HepG2 (cell line): ENCODE data around the gene ZNFX1. TPM values are rescaled to one million over a fixed set of nuclear protein-coding genes. Genes with fewer than 3 reads are reported as not detected.
A peak's percentile ranks its signal among the peaks of the same experiment; 100 is the strongest.

ENCODE experiments used
- ASH2L ChIP-seq: fragments of 300-600, 200-600 bp; sonication (generic); IDR thresholded peaks from 2 replicates; pipeline ENCODE4 v1.7.0; 2017; ENCODE audit warnings: low read depth, mild to moderate bottlenecking, moderate library complexity, mixed read lengths, low read length; ENCODE audit not compliant: insufficient read length
- ATF1 ChIP-seq: IDR thresholded peaks from 2 replicates; pipeline ENCODE4 v1.6.1; 2016; ENCODE audit warnings: mild to moderate bottlenecking, control low read depth
- FOXJ3 ChIP-seq: sonication (generic); formaldehyde crosslinking; IDR thresholded peaks from 2 replicates; pipeline ENCODE4 v1.4.0; 2020; ENCODE audit warnings: missing genetic modification reagents, mild to moderate bottlenecking, borderline replicate concordance
- KLF11 ChIP-seq: IDR thresholded peaks from 2 replicates; pipeline ENCODE4 v1.6.1; 2016; ENCODE audit warnings: missing compliant biosample characterization
- MIER3 ChIP-seq: IDR thresholded peaks from 2 replicates; pipeline ENCODE4 v1.6.1; 2016; ENCODE audit warnings: missing compliant biosample characterization, borderline replicate concordance
- PHF5A ChIP-seq: IDR thresholded peaks from one replicate; pipeline ENCODE4 v1.6.1; 2018; ENCODE audit warnings: low read depth, missing genetic modification reagents; ENCODE audit not compliant: unreplicated experiment
- POLR2A ChIP-seq, 2 experiments: IDR thresholded peaks; 2 replicates each; pipeline ENCODE4 v1.6.1; 2011; ENCODE audit warnings: low read depth in 2 of 2, low read length in 2 of 2, mild to moderate bottlenecking in 1 of 2, moderate library complexity in 1 of 2; ENCODE audit not compliant: insufficient read depth in 1 of 2
- SMAD3 ChIP-seq: sonication (generic); formaldehyde crosslinking; IDR thresholded peaks from 2 replicates; pipeline ENCODE4 v1.4.0; 2020; ENCODE audit warnings: missing genetic modification reagents
- SP140L ChIP-seq: sonication (generic); formaldehyde crosslinking; IDR thresholded peaks from 2 replicates; pipeline ENCODE4 v1.4.0; 2020; ENCODE audit warnings: missing genetic modification reagents, borderline replicate concordance
- STAG1 ChIP-seq: sonication (generic); formaldehyde crosslinking; IDR thresholded peaks from 2 replicates; pipeline ENCODE4 v1.4.0; 2020; ENCODE audit warnings: missing genetic modification reagents
- YEATS4 ChIP-seq: sonication (generic); formaldehyde crosslinking; IDR thresholded peaks from 2 replicates; pipeline ENCODE4 v1.4.0; 2020; ENCODE audit warnings: missing genetic modification reagents, borderline replicate concordance
- ZFP90 ChIP-seq: sonication (generic); formaldehyde crosslinking; IDR thresholded peaks from 2 replicates; pipeline ENCODE4 v1.8.0; 2022; ENCODE audit warnings: missing genetic modification reagents, mild to moderate bottlenecking, inconsistent platforms, borderline replicate concordance
- ZNF484 ChIP-seq: sonication (generic); formaldehyde crosslinking; IDR thresholded peaks from 2 replicates; pipeline ENCODE4 v1.5.1; 2020; ENCODE audit warnings: mild to moderate bottlenecking, low read depth, missing genetic modification reagents, borderline replicate concordance
- ZNF670 ChIP-seq: sonication (generic); formaldehyde crosslinking; IDR thresholded peaks from 2 replicates; pipeline ENCODE4 v1.8.0; 2022; ENCODE audit warnings: mild to moderate bottlenecking, missing genetic modification reagents, borderline replicate concordance
- ZNF768 ChIP-seq: sonication (generic); formaldehyde crosslinking; IDR thresholded peaks from 2 replicates; pipeline ENCODE4 v1.4.0; 2020; ENCODE audit warnings: missing genetic modification reagents
- ZSCAN12 ChIP-seq: sonication (generic); formaldehyde crosslinking; IDR thresholded peaks from 2 replicates; pipeline ENCODE4 v1.9.0; 2021; ENCODE audit warnings: mild to moderate bottlenecking, missing genetic modification reagents
- polyA plus RNA-seq, 8 experiments: library from polyadenylated mRNA; depleted of rRNA in 3 of 8; stranded (reverse) in 7 of 8; unstranded in 1 of 8; fragments of >200 nt; fragmentation: Illumina TruSeq in 4 of 8; extraction: Trizol in 4 of 8; gene quantifications; 2 replicates each; pipeline versions ENCODE4 v1.2.1 to v1.2.3, GENCODE V29; 2011 to 2016; ENCODE audit warnings: low read depth in 4 of 8, missing spikeins in 1 of 8, mixed read lengths in 1 of 8; ENCODE audit not compliant: insufficient read depth in 1 of 8
- total RNA-seq, 5 experiments: library from RNA; depleted of rRNA; stranded (reverse); fragments of >200 nt; fragmentation: Illumina TruSeq; extraction: Trizol; gene quantifications; 2 replicates each; pipeline ENCODE4 v1.2.3, GENCODE V29; 2016; ENCODE audit warnings: low read depth in 1 of 5
- TF ChIP-seq, protein P1 (sequence below): sonication (generic); formaldehyde crosslinking; IDR thresholded peaks from 2 replicates; pipeline ENCODE4 v1.4.0; 2020; ENCODE audit warnings: missing genetic modification reagents
- TF ChIP-seq, protein P2 (sequence below): sonication (generic); formaldehyde crosslinking; IDR thresholded peaks from 2 replicates; pipeline ENCODE4 v1.5.1; 2020; ENCODE audit warnings: missing genetic modification reagents, mild to moderate bottlenecking, borderline replicate concordance
- TF ChIP-seq, protein P3 (sequence below): sonication (generic); formaldehyde crosslinking; IDR thresholded peaks from 2 replicates; pipeline ENCODE4 v1.4.0; 2020; ENCODE audit warnings: missing genetic modification reagents

The ZNFX1 gene
- total and polyA plus RNA-seq, 2 of the 13 experiments (the other 11 are each of a cell fraction or from before 2014, with no cell fraction given): 2.9 to 11.1 TPM

DNA sequence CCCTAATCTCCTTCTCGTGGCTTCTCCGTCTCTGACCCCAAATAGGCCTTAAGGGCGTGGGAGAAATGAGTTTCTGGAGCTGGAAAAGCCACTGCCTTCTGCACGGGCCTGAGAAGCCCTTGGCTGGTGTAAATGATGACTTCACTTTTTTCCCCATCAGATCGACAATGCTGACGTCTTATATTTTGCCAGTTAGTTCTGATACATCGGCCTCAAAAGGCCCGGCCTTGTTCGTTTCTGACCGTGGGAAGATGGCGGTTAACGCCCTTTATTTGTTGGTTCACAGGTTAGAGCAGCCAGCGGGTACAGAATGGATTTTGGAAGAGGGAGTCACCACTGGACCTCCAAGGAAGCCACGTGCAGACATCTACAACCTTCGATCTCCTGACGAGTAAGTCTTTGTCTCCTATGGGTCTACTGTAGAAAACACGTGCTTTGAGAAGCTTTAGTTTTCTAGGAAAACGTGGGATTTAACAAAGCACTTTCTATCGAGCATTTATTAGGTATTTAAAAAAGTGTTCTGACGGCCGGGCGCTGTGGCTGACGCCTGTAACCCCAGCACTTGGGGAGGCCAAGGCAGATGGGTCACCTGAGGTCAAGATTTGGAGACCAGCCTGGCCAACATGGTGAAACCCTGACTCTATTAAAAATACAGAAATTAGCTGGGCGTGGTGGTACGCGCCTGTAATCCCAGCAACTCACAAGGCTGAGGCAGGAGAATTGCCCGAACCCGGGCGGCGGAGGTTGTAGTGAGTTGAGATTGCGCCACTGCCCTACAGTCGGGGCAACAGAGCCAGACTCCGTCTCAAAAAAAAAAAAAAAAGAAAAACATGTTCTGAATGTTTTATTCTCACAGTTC, 1.2 kb upstream of the ZNFX1 start (continued):
- TF ChIP-seq STAG1 (CRISPR knock-in tag): no peak
- no peak for TF ChIP-seq KLF11 (CRISPR knock-in tag)
- TF ChIP-seq, protein P1, sequence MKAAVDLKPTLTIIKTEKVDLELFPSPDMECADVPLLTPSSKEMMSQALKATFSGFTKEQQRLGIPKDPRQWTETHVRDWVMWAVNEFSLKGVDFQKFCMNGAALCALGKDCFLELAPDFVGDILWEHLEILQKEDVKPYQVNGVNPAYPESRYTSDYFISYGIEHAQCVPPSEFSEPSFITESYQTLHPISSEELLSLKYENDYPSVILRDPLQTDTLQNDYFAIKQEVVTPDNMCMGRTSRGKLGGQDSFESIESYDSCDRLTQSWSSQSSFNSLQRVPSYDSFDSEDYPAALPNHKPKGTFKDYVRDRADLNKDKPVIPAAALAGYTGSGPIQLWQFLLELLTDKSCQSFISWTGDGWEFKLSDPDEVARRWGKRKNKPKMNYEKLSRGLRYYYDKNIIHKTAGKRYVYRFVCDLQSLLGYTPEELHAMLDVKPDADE (CRISPR knock-in tag): no peak
- TF ChIP-seq FOXJ3 (CRISPR knock-in tag): peak; percentile 61
- no peak for TF ChIP-seq ZNF670 (CRISPR knock-in tag)
- TF ChIP-seq, protein P2, sequence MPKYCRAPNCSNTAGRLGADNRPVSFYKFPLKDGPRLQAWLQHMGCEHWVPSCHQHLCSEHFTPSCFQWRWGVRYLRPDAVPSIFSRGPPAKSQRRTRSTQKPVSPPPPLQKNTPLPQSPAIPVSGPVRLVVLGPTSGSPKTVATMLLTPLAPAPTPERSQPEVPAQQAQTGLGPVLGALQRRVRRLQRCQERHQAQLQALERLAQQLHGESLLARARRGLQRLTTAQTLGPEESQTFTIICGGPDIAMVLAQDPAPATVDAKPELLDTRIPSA: 0 out of 2 replicates have a peak, but pooled peaks have one; percentile 35
- peak; percentile 22 for TF ChIP-seq ZFP90 (CRISPR knock-in tag)
- TF ChIP-seq SMAD3 (CRISPR knock-in tag): no peak
- 0 out of 2 replicates have a peak, but pooled peaks have one; percentile 29 for TF ChIP-seq ZSCAN12
- TF ChIP-seq MIER3 (CRISPR knock-in tag): no peak
- TF ChIP-seq ZNF484: peak; percentile 63; the same call in 1 of the 2 replicates
- TF ChIP-seq, protein P3, sequence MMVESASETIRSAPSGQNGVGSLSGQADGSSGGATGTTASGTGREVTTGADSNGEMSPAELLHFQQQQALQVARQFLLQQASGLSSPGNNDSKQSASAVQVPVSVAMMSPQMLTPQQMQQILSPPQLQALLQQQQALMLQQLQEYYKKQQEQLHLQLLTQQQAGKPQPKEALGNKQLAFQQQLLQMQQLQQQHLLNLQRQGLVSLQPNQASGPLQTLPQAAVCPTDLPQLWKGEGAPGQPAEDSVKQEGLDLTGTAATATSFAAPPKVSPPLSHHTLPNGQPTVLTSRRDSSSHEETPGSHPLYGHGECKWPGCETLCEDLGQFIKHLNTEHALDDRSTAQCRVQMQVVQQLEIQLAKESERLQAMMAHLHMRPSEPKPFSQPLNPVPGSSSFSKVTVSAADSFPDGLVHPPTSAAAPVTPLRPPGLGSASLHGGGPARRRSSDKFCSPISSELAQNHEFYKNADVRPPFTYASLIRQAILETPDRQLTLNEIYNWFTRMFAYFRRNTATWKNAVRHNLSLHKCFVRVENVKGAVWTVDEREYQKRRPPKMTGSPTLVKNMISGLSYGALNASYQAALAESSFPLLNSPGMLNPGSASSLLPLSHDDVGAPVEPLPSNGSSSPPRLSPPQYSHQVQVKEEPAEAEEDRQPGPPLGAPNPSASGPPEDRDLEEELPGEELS (CRISPR knock-in tag): no peak
- no peak for TF ChIP-seq PHF5A (CRISPR knock-in tag)
- TF ChIP-seq YEATS4 (CRISPR knock-in tag): no peak
- TF ChIP-seq ZNF768 (CRISPR knock-in tag): no peak
- TF ChIP-seq ASH2L: no peak
- TF ChIP-seq POLR2A (IDR thresholded peaks at IDR 0.05; ENCODE audit: insufficient read depth in 1 of 2, low read depth in 2 of 2, low read length in 2 of 2): peak in 1 of 2 experiments; percentile 2; a peak in 1 of 4 replicates
- 0 out of 2 replicates have a peak, but pooled peaks have one; percentile 8 for TF ChIP-seq ATF1 (CRISPR knock-in tag)
- no peak for TF ChIP-seq SP140L
